ENCODE measurements around the gene ARF5.

Gene ARF5

DNA sequence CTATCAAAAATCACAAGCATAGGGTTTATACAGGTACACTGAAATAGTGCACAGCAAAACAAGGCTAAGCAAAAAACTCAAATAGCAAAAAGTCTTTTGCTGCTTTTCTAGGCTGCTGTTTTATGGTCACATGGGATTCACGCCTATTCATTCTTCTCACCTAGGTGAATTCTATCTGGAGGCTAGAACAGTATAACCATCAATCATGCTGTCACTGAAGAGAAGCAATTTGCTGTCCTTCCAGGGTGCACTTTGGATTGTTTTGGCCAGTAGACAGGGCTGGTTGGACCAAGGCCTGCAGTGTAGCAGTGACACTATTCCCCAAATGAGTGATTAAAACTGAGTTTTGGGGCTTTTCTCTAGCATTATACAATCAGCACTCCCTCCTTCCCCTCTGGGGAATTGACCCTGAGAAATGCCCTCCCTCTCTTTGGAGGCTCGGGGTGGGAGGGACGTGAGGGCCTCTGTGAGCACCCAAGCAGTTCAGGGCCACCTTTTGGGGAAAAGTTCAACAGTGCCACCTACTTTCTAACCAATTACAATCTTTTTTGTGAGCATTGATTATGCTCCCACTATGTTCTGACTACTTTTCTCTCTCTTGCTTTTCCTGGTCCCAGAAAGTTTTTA lies 47.6 kb downstream of the ARF5 start:
- no peak for DNase-seq (ENCODE audit: low read depth)

DNA sequence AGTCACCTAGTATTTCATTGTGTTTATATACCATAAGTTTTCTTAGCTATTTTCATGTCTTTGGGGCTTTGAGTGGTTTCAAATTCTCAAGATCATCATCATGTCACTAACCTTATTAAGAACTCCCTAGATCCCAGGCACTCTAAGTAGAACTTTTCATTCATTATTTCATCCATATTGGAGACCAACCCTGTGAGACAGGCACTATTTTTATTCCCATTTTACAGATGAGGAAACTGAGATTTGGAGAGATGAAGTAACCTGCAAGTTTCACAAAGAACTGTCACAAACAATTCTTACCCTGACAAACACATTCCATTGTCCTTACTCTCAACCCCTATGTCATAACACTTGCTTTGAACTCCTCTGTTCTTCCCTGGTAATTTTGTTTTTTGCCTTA lies 50.0 kb downstream of the ARF5 start:
- DNase-seq (ENCODE audit: low read depth) = no peak

Measured in stromal cell of bone marrow (primary cell).